Vagina (tissue), 2 donors: ENCODE data around the gene ATP4B. TPM values are rescaled to one million over a fixed set of nuclear protein-coding genes. Genes with fewer than 3 reads are reported as not detected.
"Not testable (repeated sequence)": the region's sequence is repeated elsewhere in the genome, so short reads cannot be mapped to it uniquely, and the experiment has no call there.

Experiments
- DNase-seq, 2 donors: peaks; one replicate each; pipeline ENCODE4 v3.0.0-alpha.2; 2017; ENCODE audit errors: extremely low spot score in 2 of 2
- H3K27ac ChIP-seq: fragments of 200-600 bp; sonication (generic); one replicate; pipeline ENCODE4 v1.5.1; 2019
- H3K27me3 ChIP-seq: fragments of 200-600 bp; sonication (generic); one replicate; pipeline ENCODE4 v1.5.1; 2019
- H3K36me3 ChIP-seq, 2 donors: fragments of 200-600 bp; sonication (generic); one replicate each; pipeline ENCODE4 v1.5.1; 2017 to 2019
- H3K4me1 ChIP-seq: fragments of 200-600 bp; sonication (generic); one replicate; pipeline ENCODE4 v1.5.1; 2019
- H3K4me3 ChIP-seq, 2 donors: fragments of 200-600 bp; sonication (generic); 1 replicate in 1 of 2; 2 replicates in 1 of 2; pipeline ENCODE4 v1.5.1; 2016 to 2019
- H3K9me3 ChIP-seq: fragments of 200-600 bp; sonication (generic); one replicate; pipeline ENCODE4 v1.5.1; 2019
- POLR2A ChIP-seq, 2 donors: fragments of 450-650 bp; IDR thresholded peaks; one replicate each; pipeline ENCODE4 v1.6.1; 2017; ENCODE audit warnings: antibody characterized with exemption in 2 of 2, mild to moderate bottlenecking in 2 of 2, moderate library complexity in 2 of 2
- POLR2AphosphoS5 ChIP-seq, 2 donors: sonication (generic); formaldehyde crosslinking; IDR thresholded peaks; one replicate each; pipeline ENCODE4 v1.9.0; 2017; ENCODE audit warnings: antibody characterized with exemption in 2 of 2, mild to moderate bottlenecking in 2 of 2, low read depth in 1 of 2; ENCODE audit not compliant: insufficient read depth in 1 of 2
- intact Hi-C: fragments of 100-400 bp; cut with DNase I; formaldehyde crosslinking; loops from one replicate; pipeline ENCODE4 v1.15.1; 2023
- total RNA-seq: library from RNA; depleted of rRNA; stranded (reverse); fragments of >200 nt; gene quantifications from one replicate; pipeline ENCODE4 v1.2.3, GENCODE V29; 2016
- TF ChIP-seq, protein P1 (sequence below), 3 experiments: fragments of 450-650 bp in 2 of 3; fragments of 200-600 bp in 1 of 3; sonication (generic) in 1 of 3; IDR thresholded peaks; one replicate each; pipeline ENCODE4 v1.5.1; 2017 to 2019; ENCODE audit warnings: antibody characterized with exemption in 3 of 3, mild to moderate bottlenecking in 2 of 3, moderate library complexity in 2 of 3

Gene ATP4B
- total RNA-seq, 1 donor from 2014 or later, result not detected

DNA sequence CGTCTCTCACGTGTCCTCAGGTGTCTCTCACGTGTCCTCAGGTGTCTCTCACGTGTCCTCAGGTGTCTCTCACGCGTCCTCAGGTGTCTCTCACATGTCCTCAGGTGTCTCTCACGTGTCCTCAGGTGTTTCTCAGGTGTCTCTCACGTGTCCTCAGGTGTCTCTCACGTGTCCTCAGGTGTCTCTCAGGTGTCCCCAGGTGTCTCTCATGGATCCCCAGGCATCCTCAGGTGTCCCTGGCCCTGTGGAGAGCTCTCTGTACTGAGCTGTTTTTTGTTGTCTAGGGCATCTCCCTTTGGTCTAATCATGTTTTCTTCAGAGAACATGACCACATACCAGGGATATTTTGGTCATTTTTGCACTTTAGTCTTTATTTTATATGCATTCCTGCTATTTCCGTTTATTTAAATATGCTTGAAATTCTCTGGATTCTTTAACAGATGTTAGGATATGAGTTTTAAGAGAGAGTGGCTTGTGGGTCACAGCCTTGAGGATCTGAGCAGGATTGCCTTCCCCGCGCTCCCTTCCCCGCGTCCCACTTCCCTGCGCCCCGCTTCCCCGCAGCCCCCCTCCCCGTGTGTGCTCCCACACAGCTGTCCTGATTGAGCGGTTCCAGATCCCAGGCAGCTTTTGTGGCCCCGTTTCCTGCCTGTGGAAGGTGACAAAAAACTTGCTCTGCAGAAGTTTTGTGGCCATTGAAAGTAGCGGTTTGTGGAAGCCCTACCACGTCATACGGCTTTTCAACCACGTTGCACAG, 31.9 kb downstream of the ATP4B start:
- intact Hi-C loops, result no loop called here
- Histone ChIP-seq H3K27me3 (no peaks in the 10 kb centered on the region), H3K4me3 (no peak overlapping the region), H3K27ac (no peak overlapping the region), H3K4me1 (no peaks in the 10 kb centered on the region), H3K9me3 (no peaks in the 10 kb centered on the region), H3K36me3 (no peaks in the 10 kb centered on the region)
- no peak for DNase-seq
- TF ChIP-seq POLR2AphosphoS5 (IDR thresholded peaks at IDR 0.05; ENCODE audit: insufficient read depth in 1 of 2, low read depth in 1 of 2) (no peak), POLR2A (IDR thresholded peaks at IDR 0.05) (no peak)
- TF ChIP-seq, protein P1, sequence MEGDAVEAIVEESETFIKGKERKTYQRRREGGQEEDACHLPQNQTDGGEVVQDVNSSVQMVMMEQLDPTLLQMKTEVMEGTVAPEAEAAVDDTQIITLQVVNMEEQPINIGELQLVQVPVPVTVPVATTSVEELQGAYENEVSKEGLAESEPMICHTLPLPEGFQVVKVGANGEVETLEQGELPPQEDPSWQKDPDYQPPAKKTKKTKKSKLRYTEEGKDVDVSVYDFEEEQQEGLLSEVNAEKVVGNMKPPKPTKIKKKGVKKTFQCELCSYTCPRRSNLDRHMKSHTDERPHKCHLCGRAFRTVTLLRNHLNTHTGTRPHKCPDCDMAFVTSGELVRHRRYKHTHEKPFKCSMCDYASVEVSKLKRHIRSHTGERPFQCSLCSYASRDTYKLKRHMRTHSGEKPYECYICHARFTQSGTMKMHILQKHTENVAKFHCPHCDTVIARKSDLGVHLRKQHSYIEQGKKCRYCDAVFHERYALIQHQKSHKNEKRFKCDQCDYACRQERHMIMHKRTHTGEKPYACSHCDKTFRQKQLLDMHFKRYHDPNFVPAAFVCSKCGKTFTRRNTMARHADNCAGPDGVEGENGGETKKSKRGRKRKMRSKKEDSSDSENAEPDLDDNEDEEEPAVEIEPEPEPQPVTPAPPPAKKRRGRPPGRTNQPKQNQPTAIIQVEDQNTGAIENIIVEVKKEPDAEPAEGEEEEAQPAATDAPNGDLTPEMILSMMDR (IDR thresholded peaks at IDR 0.05), result no peak

DNA sequence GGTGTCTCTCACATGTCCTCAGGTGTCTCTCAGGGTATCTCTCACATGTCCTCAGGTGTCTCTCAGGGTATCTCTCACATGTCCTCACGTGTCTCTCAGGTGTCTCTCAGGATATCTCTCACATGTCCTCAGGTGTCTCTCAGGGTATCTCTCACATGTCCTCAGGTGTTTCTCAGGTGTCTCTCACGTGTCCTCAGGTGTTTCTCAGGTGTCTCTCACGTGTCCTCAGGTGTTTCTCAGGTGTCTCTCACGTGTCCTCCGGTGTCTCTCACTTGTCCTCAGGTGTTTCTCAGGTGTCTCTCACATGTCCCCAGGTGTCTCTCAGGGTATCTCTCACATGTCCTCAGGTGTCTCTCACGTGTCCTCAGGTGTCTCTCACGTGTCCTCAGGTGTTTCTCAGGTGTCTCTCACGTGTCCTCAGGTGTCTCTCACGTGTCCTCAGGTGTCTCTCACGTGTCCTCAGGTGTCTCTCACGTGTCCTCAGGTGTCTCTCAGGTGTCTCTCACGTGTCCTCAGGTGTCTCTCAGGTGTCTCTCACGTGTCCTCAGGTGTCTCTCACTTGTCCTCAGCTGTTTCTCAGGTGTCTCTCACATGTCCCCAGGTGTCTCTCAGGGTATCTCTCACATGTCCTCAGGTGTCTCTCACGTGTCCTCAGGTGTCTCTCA, 33.2 kb downstream of the ATP4B start:
- DNase-seq, H3K4me1 ChIP-seq, H3K27me3 ChIP-seq, H3K4me3 ChIP-seq, intact Hi-C loops, H3K9me3 ChIP-seq, H3K36me3 ChIP-seq, H3K27ac ChIP-seq: not testable (repeated sequence)

DNA sequence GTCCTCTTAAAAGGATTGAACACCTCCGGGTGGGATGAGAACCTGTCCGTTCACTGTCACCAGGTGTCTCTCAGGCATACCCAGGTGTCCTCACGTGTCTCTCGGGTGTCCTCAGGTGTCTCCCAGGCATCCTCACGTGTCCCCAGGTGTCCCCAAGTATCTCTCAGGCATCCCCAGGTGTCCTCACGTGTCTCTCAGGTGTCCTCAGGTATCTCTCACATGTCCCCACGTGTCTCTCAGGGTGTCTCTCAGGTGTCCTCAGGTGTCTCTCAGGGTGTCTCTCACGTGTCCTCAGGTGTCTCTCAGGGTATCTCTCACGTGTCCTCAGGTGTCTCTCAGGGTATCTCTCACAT, 33.8 kb downstream of the ATP4B start:
- Histone ChIP-seq H3K4me3 (no peak overlapping the region), H3K4me1 (no peaks in the 10 kb centered on the region), H3K27ac (no peak overlapping the region), H3K36me3 (no peaks in the 10 kb centered on the region), H3K27me3 (no peaks in the 10 kb centered on the region), H3K9me3 (no peaks in the 10 kb centered on the region)
- intact Hi-C loops, result no loop called here
- TF ChIP-seq, protein P1 (IDR thresholded peaks at IDR 0.05), result no peak
- TF ChIP-seq POLR2A (IDR thresholded peaks at IDR 0.05) (no peak), POLR2AphosphoS5 (IDR thresholded peaks at IDR 0.05; ENCODE audit: insufficient read depth in 1 of 2, low read depth in 1 of 2) (no peak)
- DNase-seq, result no peak

DNA sequence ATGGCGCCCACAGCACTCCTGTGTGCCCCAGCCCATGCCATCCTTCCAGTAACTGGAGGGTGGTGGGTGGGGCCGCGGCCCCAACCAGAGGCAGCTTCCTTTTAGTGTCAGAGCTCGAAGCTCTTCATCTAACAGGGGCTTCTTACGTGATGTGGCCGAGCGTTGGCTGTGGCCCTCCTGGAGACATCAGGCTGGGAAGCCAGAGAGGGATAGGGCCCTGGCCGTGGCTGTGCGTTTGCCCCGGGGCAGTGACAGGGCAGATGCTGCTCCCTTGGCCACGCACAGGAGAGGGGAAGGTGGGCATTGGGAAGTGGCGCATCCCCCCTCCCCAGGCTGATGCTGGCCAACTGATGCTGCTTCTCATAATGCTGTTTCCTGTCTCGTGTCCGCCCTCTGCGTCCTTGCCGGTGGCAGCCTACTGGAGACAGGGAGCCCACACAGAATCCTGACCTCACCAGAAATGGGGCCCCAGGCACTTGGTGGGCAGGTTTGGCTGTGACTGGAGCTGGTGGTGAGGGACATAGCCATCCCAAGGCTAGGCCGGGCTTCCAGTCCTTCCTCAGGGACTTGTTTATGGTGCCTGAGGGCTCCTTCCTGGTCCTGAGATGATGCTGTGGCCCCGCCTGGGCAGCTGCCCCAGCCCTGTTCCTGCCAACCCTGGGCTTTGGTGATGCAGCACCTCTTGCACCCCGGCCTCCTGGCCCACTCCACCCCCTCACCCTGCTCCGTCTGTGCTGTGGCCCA, 34.3 kb downstream of the ATP4B start:
- DNase-seq, result no peak
- intact Hi-C loops, result no loop called here

DNA sequence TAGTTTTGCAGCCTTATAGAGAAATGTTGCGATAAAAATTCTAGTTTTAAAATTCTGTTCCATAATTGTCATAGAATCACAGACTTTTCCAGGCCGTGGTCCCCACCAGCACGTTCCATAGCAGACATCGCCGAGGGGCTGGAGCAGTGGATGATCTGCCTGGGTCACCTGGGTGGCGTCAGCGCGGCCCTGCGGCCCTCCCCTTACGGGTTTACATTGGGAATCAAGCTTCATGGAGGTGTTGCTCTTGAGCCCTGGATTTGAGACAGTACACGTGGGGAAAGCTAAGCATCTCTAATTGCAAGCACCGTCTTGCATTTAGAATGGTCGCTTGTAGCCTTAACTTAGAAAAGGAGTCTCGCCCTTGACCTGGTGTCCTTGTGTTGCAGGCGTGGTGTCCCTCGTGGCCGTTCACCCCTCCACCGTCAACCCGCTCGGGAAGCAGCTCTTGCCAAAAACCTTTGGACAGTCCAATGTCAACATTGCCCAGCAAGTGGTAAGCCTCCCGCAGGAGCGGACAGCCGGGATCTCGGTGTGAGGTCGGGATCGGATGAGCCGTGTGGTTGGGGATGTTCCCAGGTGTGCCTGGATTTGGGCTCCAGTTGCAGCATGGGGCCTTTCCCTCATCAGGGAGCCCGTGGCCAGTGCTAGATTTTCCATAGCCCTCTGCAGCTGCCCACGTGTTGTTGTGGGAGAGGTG, 35.1 kb downstream of the ATP4B start:
- Histone ChIP-seq H3K4me3 (no peak overlapping the region), H3K36me3 (no peaks in the 10 kb centered on the region), H3K27me3 (no peaks in the 10 kb centered on the region), H3K27ac (no peak overlapping the region), H3K9me3 (no peaks in the 10 kb centered on the region), H3K4me1 (no peaks in the 10 kb centered on the region)
- intact Hi-C loops, result no loop called here
- no peak for DNase-seq
- TF ChIP-seq, protein P1 (IDR thresholded peaks at IDR 0.05), result no peak
- TF ChIP-seq POLR2A (IDR thresholded peaks at IDR 0.05) (no peak), POLR2AphosphoS5 (IDR thresholded peaks at IDR 0.05; ENCODE audit: insufficient read depth in 1 of 2, low read depth in 1 of 2) (no peak)

More for the DNA sequence above, 34.3 kb downstream of the ATP4B start:
- H3K27ac ChIP-seq, result no peak overlapping the region
- no peaks in the 10 kb centered on the region for H3K4me1 ChIP-seq
- H3K27me3 ChIP-seq, result no peaks in the 10 kb centered on the region
- no peak overlapping the region for H3K4me3 ChIP-seq
- H3K36me3 ChIP-seq, result no peaks in the 10 kb centered on the region
- no peaks in the 10 kb centered on the region for H3K9me3 ChIP-seq
- TF ChIP-seq POLR2A (IDR thresholded peaks at IDR 0.05) (no peak), POLR2AphosphoS5 (IDR thresholded peaks at IDR 0.05; ENCODE audit: insufficient read depth in 1 of 2, low read depth in 1 of 2) (no peak)
- TF ChIP-seq, protein P1 (IDR thresholded peaks at IDR 0.05), result no peak

DNA sequence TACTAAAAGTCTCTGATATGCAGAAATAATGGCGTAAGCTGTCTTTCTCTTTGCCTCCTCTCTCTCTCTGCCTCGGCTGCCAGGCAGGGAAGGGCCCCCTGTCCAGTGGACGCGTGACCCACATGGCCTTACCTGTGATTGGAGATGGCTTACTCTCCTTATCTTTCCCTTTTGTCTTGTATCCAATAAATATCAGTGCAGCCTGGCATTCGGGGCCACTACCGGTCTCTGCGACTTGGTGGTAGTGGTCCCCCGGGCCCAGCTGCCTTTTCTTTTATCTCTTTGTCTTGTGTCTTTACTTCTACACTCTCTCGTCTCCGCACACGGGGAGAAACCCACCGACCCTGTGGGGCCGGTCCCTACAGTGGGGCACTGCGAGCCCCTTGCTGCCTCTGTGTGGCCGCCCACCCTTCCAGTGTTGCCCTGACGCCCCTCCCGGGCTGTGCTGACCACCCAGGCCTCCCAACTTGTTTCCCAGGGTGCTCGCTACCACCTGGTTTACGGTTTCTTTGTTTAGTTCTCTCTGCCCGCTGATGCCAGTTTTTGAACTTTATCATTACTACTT, 35.9 kb downstream of the ATP4B start:
- H3K4me3 ChIP-seq, H3K27ac ChIP-seq, H3K9me3 ChIP-seq, intact Hi-C loops, H3K27me3 ChIP-seq, H3K36me3 ChIP-seq, H3K4me1 ChIP-seq, DNase-seq: not testable (repeated sequence)

DNA sequence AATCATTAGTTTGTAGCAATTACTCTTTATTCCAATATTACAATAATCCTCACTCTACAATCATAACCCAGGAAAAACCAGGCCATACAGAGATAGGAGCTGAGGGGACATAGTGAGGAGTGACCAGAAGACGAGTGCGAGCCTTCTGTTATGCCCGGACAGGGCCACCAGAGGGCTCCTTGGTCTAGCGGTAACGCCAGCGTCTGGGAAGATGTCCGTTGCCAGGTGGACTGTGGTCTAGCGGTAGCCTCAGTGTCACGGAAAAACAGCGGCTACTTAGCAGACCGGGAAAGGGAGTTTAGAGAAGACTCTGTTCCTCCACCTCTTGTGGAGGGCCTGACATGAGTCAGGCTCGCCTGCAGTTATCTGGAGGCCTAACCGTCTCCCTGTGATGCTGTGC, 36.5 kb downstream of the ATP4B start:
- H3K4me3 ChIP-seq, H3K4me1 ChIP-seq, H3K27me3 ChIP-seq, intact Hi-C loops, H3K36me3 ChIP-seq, H3K9me3 ChIP-seq, DNase-seq, H3K27ac ChIP-seq: not testable (repeated sequence)
